ENCODE results near the gene SMIM26.
"Not testable (repeated sequence)": the region's sequence is repeated elsewhere in the genome, so short reads cannot be mapped to it uniquely, and the experiment has no call there.

The SMIM26 gene, protein sequence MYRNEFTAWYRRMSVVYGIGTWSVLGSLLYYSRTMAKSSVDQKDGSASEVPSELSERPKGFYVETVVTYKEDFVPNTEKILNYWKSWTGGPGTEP

DNA sequence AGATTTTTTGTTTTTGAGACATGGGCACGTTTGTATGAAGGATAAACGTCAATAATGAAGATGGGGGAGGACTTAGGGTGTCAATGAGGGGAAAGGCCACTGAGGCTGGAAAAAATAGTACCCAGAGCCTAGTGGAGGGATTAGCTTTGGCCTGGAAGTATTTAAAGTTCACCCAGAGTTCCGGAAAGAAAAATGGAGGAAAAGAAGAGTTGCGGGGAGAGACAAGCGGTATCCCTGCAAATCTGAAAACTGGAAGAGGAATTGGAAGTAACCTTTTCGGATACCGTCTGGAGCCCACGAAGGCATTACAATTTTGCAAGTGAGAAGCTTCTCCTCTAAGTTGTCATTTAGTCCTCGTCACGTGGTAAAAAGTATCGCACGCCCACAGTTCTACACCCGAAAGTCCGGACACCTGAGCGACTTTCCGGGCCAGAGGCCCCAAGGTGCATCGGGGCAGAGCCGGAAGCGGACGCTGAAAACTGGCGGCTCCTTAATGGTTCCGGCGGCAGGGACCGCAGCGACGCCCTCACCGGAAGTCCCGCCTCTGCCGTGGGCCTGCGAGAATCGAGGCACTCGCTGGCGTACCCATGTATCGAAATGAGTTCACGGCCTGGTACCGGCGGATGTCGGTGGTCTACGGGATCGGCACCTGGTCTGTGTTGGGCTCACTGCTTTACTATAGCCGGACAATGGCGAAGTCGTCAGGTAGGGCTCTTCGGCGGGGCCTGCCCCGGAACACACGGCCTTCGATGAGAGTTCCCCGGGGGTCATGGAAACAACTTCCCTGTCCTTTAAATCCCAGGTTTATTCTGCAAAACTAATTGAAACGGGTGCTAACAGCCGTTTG is at the start of gene SMIM26:
SMIM26 (plus strand) TSS at position 541 of the 847 bp plus-strand sequence; CDS start at position 588, 47 bp downstream.
- peak; percentile 47 for DNase-seq (ENCODE audit: low read depth)

DNA sequence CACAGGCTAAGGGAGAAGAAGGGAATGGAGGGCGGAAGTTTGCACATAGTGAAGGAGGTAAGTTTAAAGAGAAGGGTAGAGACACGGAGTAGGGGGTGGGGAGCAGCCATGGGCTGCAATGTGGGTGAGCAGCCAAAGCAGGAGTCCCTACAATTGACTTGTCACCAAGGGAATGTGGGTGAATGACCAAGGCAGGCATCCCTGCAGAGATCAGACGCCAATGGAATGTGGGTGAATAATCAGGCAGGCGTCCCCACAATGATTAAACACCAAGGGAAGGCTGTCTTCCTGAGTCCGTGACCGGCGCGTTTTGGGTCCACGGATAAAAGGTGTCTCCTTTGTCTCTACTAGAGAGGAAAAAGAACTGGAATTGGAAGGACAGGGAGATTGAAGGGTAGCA is 45.2 kb upstream of the SMIM26 start:
- not testable (repeated sequence) for DNase-seq (ENCODE audit: low read depth)

DNA sequence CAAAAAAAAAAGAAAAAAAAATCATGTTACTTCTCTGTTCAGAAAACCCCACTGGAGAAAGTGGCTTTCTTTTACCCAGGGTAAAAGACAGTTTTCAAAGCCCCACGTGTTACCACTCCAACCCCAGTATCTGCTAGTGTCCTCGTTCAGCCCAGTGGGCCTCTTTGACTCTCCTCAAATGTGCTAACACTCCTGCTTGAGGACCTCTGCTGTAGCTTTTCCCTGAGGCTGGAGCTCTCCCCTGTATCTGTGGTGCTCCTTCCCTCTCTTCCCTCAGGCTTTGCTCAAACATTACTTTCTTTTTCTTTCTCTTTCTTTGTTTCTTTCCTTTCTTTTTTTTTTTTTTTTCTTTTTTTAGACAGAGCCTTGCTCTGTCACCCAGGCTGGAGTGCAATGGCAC is 44.2 kb upstream of the SMIM26 start:
- DNase-seq (ENCODE audit: low read depth), result no peak

DNA sequence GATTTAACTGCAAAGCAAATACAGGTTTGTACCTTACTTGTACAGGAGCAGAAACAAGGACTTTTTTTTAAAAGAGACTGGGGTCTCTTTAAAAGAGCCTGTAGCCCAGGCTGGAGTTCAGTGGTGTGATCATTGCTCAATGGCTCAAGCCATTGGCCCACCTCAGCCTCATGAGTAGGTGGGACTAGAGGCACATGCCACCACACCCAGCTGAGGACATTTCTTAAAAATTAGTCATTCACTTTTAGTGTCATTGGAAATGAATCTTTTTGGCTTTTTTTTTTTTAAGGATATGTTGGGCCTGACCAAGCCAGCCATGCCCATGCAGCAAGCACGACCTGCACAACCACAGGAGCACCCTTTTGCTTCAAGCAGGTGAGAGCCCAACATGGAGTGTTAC is 42.6 kb upstream of the SMIM26 start:
- no peak for DNase-seq (ENCODE audit: low read depth)

DNA sequence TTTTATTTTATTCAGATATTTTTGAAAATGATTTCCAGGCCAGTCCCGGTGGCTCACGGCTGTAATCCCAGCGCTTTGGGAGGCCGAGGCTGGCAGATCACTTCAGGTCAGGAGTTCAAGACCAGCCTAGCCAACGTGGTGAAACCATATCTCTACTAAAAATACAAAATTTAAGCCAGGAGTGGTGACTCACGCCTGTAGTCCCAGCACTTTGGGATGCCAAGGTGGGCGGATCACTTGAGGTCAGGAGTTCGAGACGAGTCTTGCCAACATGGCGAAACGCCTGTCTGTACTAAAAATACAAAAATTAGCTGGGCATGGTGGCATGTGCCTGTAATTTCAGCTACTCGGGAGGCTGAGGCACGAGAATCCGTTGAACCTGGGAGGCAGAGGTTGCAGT is 40.5 kb upstream of the SMIM26 start:
- DNase-seq (ENCODE audit: low read depth), result not testable (repeated sequence)

DNA sequence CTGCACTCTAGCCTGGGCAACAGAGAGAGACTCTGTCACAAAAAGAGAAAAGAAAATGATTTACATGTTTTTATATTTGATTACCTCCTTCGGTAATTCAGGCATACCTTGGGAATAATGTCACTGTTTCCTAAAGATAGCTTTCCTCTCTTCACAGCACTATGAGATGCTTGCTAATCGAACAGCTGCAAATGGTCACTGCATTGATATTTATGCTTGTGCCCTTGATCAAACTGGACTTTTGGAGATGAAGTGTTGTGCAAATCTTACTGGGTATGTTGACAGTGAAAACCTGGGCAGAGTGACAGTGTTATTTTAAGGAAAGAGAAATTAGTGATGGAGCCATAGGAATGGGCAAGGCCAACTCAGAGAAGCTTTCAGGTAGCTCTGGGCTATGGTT is 39.9 kb upstream of the SMIM26 start:
- no peak for DNase-seq (ENCODE audit: low read depth)

DNA sequence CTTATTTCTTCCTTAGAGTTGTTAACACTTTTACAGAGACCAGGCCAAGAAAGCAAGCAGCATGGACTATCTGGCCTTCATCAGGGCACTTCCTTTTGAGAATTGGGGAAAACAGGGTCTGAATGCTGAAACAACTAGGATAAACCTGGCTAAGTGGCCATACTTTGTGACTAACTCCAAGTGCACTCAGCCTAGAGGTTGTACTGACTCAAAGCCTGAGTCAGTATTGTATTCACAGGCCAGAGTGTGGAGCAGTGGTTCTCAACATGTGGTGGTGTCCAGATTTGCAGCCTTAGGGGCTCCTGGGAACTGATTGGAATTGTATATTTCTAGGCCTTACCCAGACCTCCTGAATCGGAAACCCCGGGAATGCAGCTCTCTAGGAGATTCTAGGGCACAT is 39.4 kb upstream of the SMIM26 start:
- DNase-seq (ENCODE audit: low read depth), result no peak

DNA sequence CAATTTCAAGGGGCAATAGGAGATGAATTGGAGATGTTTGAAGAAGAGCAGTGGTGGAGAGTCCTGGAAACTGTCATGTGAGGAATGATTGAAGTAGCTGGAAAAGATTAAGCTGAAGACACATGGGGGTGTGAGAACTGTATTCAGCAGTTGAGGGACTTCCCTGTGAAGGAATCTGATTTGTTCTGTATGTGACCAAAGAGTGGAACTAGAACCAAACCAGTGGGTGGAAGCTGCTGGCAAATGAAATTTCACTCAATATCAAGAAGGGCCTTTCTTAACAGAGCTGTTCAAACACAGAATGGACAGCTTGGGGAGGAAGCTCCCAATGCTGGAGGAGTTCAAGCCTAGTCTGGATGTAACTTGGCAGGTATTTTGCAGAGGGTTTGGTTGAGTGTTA is 38.2 kb upstream of the SMIM26 start:
- DNase-seq (ENCODE audit: low read depth), result no peak

DNA sequence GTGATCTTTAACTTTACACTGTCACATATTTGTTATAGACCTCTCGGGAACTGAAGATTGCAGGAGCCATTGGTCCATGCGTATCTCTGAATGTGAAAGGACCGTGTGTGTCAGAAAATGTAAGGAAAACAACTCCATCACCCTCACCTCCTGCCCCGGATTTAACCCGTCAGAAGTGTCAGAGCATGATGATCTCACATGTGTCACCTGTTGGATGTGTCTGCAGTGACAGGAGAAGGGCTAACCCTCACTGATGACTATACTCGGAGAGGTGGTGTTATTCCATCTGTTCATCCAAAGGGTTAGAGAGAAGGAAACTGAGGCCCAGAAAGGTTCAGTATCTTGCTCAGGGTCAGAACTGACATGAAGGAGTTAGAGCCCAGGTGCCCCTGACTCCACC is 34.6 kb upstream of the SMIM26 start:
- DNase-seq (ENCODE audit: low read depth), result no peak

DNA sequence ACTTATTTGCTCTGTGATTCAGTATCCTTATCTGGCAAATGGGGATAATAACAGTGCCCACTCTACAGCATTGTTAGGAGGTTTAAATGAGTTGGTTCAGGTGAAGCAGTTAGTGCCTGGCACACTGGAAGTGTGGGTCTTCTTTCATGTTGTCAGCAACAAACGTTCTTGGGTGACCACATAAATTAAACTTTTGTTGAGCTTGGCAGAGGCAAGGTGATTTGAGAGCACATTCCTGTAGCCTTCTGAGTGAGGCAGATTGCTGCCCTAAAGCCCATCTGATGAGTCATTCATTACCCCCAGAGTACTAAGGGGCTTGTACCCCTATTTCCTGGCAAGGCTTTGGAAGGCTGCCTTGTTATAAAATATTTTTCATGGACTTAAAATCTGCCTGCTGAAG is 33.7 kb upstream of the SMIM26 start:
- no peak for DNase-seq (ENCODE audit: low read depth)

DNA sequence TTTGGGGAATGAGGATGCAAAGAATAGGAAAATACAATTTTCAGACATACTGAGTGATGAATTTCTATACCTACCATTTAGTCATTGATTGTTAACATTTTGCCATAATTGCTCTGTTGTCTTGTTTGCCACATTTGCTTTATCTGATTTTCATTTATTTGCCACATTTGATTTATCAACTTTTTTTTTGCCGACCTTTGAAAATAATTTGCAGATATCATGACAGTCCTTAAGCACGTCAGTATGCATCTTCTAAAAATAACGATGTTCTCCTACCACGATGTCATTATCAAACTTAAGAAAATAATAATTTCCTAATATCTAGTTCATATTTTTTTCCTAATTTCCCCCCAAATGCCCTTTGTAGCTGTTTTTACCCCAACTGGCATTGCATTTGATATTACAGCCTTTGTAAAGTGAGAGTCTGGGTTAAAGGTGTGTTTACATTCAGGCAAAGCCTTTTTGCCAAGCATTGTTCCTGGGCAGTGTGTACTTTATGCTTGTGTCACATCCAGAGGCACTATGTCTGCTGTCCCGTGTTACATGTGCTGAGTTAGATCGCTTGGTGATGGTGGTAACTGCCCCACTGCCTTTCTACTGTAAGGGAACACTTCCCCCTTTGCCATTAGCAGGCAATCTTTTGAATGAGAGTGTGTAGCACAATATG is 33.1 kb upstream of the SMIM26 start:
- DNase-seq (ENCODE audit: low read depth), result no peak

DNA sequence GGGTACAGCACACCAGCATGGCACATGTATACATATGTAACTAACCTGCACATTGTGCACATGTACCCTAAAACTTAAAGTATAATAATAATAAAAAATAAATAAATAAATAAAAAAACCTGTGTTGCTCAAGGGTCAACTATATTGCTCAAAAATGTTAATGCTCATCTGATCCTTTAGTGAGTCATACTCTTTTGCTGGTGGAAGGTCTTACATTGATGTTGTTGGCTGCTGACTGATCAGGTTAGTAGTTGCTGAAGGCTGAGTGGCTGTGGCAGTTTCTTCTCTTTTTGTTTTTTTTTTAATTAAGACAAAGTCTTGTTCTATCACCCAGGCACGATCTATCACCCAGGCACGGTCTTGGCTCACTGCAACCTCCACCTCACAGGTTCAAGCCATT is 29.6 kb upstream of the SMIM26 start:
- no peak for DNase-seq (ENCODE audit: low read depth)

DNA sequence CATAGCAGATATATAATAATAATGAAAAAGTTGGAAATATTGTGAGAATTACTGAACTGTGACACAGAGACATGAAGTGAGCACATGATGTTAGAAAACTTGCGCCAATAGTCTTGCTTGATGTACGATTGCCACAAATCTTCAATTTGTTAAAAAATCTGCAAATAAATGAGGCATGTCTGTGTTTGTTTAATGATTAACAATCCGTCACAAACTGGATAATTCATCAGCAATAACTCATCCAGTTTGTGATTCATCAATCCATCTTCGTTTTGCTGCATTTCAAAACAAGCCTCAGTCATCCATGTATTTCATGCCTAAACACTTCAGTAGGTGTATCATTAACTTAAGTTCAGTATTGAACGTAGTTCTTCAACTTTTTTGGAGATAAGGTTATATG is 25.5 kb upstream of the SMIM26 start:
- no peak for DNase-seq (ENCODE audit: low read depth)

DNA sequence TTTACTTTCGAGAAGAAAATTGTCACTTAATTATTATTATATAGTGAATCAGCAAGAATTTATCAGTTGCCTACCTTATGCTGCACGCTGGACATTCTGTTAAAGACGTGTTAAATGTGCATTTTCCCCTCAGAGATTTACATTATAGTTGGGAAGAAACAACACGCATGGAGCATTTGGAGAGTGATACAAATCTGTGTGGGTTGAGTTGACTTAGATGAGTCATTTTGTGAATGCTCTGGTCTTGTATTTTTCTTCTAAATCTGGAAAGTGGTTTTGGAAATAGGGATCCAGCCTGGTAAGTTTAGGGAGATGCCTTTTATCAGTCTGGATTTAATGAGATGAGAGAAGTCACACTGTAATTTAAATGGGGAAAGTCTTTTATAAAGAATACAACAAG is 24.0 kb upstream of the SMIM26 start:
- DNase-seq (ENCODE audit: low read depth), result no peak

DNA sequence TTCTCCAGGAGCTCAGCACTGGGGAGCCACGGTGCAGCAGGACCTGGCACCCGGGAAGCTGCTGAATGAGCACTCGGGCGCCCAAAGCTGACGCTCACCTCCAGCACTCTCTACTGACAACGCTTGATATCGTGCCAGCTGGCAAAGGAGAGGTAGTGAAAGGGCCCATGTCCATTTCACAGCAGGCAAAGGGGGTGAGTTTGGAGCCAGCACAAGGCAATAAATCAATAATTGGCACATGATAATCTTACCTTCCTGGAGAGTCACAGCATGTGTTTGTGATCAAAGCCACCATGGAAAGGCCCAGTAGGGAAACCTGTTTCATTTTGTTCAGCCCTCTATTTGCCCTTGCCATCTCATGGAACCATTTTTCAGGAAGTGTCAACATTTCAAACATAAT is 23.3 kb upstream of the SMIM26 start:
- no peak for DNase-seq (ENCODE audit: low read depth)

DNA sequence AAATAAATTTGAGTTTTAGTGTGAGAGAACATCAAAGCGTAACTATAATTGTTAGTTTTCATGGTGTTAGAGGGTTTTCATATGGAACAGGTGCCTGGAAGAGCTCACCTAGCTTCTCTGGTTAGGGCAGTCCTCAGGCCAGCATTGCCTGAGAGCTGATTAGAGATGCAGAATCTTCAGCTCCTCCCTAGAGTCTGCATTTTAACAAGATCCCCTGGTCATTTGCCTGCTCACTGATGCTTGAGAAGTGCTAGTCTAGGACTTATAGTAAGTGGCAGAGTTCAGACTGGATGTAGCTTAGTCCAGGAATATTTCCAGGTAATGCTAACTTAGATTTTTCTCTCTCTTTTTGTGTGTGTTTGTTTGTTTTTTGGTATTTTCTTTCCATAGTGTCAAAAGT is 21.7 kb upstream of the SMIM26 start:
- no peak for DNase-seq (ENCODE audit: low read depth)

DNA sequence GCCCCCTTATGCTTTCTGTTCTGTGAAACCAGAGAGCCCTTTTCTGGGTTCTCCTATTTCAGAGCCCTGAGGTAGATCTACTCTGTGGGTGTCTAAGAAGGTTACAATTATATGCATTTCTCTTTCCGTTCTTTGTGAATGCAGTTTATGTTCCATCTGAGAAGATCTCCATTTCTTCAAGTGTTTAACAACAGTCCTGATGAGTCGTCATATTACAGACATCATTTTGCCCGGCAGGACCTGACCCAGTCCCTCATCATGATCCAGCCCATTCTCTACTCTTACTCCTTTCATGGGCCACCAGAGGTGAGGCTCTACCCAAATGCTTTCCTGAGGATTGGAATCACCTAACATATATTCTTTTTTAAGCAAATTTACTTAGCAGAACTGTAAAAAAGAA is 18.8 kb upstream of the SMIM26 start:
- no peak for DNase-seq (ENCODE audit: low read depth)

DNA sequence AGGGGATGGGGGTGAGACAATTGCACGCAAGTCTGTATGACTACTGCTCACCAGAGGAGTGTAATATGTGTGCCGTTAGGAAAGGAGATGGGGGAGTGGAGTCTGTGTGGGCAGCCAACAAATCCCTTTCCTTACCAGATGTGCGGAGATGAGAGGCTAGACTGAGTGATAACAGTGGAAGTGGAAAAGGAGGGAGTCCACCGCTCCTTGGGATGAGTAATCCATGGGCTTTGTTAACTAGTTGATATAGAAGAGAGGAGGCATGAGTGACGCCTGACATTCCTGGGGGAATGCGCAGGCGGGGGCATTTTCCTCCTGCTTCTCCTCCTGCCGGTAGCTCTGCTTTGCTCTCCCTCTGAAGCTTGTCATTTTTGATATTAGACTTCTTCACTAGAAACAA is 13.5 kb upstream of the SMIM26 start:
- DNase-seq (ENCODE audit: low read depth), result no peak

DNA sequence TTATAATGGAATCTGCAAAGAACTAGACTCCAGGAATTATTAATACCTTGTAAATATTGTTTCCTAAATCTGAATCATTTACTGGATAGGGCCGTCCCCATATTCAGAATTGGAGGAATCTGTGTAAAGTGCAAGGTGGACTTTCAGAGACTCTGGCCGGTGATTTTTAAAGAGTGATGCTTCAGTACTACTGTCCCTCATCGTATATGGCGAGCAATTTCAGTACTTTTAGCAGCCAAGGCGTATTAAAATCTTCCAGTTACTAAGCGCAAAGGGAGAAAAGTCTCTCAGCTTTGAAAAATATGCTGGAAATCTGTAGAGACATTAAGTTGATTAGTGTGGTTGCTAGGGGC is 483 bp downstream of the SMIM26 start:
- no peak for DNase-seq (ENCODE audit: low read depth)

DNA sequence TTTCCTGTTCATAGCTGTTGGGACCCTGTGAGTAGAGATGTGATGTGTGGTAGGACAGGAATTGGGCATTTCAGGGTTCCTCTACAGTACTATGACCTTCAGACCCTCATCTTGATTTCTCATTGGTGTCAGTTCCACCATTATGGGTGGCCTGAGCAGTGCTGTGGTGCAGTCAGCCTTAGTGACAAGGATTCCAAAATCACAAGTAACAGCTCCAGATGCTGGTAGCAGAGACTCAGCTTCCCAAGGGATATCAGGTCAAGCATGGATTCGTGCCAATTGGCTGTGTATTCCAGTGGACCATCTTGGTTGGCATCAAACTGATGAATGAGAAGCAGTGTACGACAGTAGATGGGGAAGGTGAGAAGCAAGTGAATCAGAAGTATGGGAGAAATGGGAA is 3.8 kb downstream of the SMIM26 start:
- DNase-seq (ENCODE audit: low read depth), result no peak

DNA sequence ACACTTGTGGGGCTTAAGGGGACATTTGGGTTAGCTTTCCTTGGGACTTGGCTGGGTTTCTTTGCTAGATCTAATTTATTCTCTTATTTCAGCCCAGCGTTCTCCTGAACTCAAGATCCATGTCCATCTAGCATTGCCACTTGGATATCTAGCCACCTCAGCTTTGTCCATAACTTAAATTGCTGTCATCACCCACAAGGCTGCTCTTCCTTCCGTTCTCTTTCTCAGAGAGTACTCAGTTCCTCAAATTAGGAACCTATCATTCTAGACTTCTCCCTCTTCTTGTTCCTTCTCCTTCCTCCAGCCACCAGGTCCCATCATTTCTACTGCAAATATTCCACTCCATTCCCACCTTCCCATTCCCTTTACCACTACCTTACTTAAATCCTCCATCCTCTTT is 4.3 kb downstream of the SMIM26 start:
- no peak for DNase-seq (ENCODE audit: low read depth)

DNA sequence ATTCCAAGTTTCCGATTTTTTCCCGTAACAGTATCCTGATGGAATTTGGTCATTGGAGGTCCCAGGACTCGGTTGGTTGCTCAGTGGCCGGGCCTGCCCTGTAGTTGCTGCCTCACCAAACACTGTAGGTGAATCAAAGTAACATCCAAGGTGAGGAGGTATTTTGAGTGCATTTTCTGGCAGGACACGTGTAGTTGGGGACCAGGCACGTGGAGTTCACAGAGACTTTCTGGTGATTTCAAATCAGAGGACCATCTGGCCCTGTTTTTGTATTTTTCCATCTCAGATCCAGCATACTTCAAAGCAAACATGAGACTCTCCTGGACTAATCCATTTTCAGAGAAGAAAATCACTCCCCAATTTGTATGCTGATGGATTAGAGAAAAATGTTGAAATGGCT is 10.7 kb downstream of the SMIM26 start:
- DNase-seq (ENCODE audit: low read depth), result no peak

DNA sequence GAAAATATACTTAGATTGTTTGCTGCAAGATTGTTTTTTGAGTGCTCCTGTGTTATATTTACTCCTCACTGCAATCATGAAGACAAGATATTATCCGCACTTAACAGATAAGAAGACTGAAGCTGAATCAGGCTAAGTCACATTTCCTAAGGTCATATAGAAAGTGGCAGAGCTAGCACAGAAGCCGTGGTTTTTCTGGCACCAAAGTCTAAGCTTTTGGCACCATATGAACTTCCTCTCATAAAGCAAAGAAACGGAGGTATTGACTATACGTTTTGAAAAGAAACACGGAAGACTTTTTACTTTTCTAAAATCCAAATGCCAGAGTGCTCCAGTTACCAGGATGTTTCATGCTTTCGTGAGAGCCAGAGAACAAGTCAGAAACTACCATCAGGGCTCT is 11.3 kb downstream of the SMIM26 start:
- DNase-seq (ENCODE audit: low read depth), result no peak

DNA sequence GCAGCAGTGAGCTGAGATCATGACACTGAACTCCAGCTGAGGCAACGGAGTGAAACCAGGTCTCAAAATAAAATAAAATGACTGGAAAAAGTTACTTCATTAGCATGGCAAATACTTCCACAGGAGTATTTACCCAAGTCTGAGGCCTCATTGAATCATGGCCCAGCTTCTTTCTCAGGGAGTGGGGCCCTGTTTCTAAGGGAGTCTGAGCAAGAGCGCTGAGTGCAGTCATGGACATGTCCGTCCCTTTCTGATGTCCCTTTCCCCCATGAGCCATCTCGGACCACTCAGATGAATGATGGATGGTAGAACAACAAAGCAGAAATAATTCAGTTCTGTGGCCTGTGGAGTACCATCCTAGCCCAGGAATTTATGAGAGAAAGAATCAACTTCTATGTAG is 12.8 kb downstream of the SMIM26 start:
- no peak for DNase-seq (ENCODE audit: low read depth)

All from non-pigmented ciliary epithelial cell (primary cell).